HEK293T (cell line): ENCODE measurements around the gene SETD5.

Experiments
- CTBP1 ChIP-seq: fragments of 450-650 bp; IDR thresholded peaks from 2 replicates; pipeline ENCODE4 v1.6.1; 2016; ENCODE audit warnings: borderline replicate concordance
- FOXA1 ChIP-seq: fragments of 450-650 bp; IDR thresholded peaks from 2 replicates; pipeline ENCODE4 v1.6.1; 2016; ENCODE audit warnings: mild to moderate bottlenecking
- FOXK2 ChIP-seq: fragments of 450-650 bp; IDR thresholded peaks from 2 replicates; pipeline ENCODE4 v1.6.1; 2016; ENCODE audit warnings: mild to moderate bottlenecking
- FOXM1 ChIP-seq: fragments of 450-650 bp; IDR thresholded peaks from 2 replicates; pipeline ENCODE4 v1.6.1; 2017; ENCODE audit warnings: mild to moderate bottlenecking, borderline replicate concordance
- PKNOX1 ChIP-seq: fragments of 450-650 bp; IDR thresholded peaks from 2 replicates; pipeline ENCODE4 v1.6.1; 2016
- SP1 ChIP-seq: fragments of 450-650 bp; IDR thresholded peaks from 2 replicates; pipeline ENCODE4 v1.6.1; 2017

DNA sequence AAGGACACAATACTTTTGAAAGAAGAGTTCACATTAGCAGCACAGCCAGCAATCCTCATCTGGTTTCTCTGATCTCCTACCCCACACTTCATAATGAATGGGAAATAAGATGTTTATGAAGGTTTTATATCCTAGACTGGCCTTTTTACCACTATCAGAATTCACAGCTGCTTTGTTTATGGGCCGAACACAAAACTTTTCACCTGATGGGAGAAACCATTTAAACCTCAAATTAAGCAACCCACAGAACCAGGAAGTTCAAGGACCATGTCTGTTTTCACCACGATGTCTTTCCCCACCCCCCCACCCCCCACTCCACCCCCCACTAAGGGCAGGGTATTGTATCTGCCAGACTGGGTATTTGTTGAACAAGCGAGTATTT is 11.3 kb upstream of the SETD5 start:
- no peak for TF ChIP-seq PKNOX1
- no peak for TF ChIP-seq FOXM1
- TF ChIP-seq FOXK2, result no peak
- TF ChIP-seq SP1, result no peak
- TF ChIP-seq FOXA1, result no peak
- no peak for TF ChIP-seq CTBP1
